GM10847 (cell line): Measurements from ENCODE around the gene PTPRG.

Experiments
- POLR2A ChIP-seq: IDR thresholded peaks from 2 replicates; pipeline ENCODE4 v1.6.1; 2011; ENCODE audit not compliant: insufficient read length; ENCODE audit errors: extremely low read depth

The PTPRG gene

GRCh38 chr3:62132027-62132602 lies 570.7 kb downstream of the PTPRG start:
- no peak for TF ChIP-seq POLR2A

GRCh38 chr3:62133015-62133414 lies 571.6 kb downstream of the PTPRG start:
- no peak for TF ChIP-seq POLR2A

GRCh38 chr3:62134061-62134496 lies 572.7 kb downstream of the PTPRG start:
- TF ChIP-seq POLR2A: no peak

GRCh38 chr3:62135741-62136140 lies 574.4 kb downstream of the PTPRG start:
- TF ChIP-seq POLR2A: no peak

GRCh38 chr3:62139957-62140356 lies 578.6 kb downstream of the PTPRG start:
- TF ChIP-seq POLR2A: no peak

GRCh38 chr3:62142331-62143085 lies 581.1 kb downstream of the PTPRG start:
- TF ChIP-seq POLR2A: no peak

GRCh38 chr3:62143843-62144450 lies 582.6 kb downstream of the PTPRG start:
- no peak for TF ChIP-seq POLR2A

- TF ChIP-seq POLR2A: no peak
Observed at GRCh38 chr3:62144482-62144881, 583.1 kb downstream of the PTPRG start.

GRCh38 chr3:62145086-62145757 lies 583.9 kb downstream of the PTPRG start:
- TF ChIP-seq POLR2A: no peak

GRCh38 chr3:62149539-62149938 lies 588.2 kb downstream of the PTPRG start:
- TF ChIP-seq POLR2A: no peak

- TF ChIP-seq POLR2A: no peak
Observed at GRCh38 chr3:62149962-62150361, 588.6 kb downstream of the PTPRG start.

- no peak for TF ChIP-seq POLR2A
Observed at GRCh38 chr3:62151591-62151990, 590.2 kb downstream of the PTPRG start.

GRCh38 chr3:62153231-62153630 lies 591.9 kb downstream of the PTPRG start:
- TF ChIP-seq POLR2A: no peak

GRCh38 chr3:62154457-62155148 lies 593.2 kb downstream of the PTPRG start:
- TF ChIP-seq POLR2A: no peak

GRCh38 chr3:62159056-62159708 lies 597.8 kb downstream of the PTPRG start:
- TF ChIP-seq POLR2A: no peak

- no peak for TF ChIP-seq POLR2A
Observed at GRCh38 chr3:62159709-62160092, 598.3 kb downstream of the PTPRG start.
